Activated gamma-delta T cell (primary cell): ENCODE measurements around the gene SNX10.

ENCODE experiments used
- DNase-seq: peaks from one replicate; lab custom pipeline; 2025; lab: John Stamatoyannopoulos, UW

Gene SNX10

GRCh38 chr7:26404189-26404996 is 112.7 kb downstream of the SNX10 start:
- DNase-seq = no peak

DNA sequence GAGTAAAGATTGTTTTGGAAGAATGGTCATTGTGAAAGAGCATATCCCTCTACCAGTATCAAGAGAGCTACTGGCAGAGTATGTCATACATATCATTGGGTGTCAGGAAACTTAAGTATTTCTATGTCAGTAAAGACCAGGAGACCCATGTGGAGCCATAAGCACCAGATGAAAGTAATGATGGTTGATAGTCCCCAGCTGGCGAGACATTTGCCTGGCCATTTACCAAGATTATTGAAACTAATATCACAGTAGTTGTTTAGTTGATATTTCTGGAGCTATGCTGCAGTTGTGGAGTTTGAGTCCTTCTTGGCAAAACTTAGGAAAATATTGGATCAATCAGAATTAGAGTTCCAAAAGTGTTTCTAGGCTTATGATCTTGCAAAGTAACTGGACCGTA is 114.8 kb downstream of the SNX10 start:
- no peak for DNase-seq

- no peak for DNase-seq
These were observed 118.2 kb downstream of the SNX10 start for GRCh38 chr7:26409661-26410547.

GRCh38 chr7:26413007-26413691 is 121.5 kb downstream of the SNX10 start:
- DNase-seq = no peak

DNA sequence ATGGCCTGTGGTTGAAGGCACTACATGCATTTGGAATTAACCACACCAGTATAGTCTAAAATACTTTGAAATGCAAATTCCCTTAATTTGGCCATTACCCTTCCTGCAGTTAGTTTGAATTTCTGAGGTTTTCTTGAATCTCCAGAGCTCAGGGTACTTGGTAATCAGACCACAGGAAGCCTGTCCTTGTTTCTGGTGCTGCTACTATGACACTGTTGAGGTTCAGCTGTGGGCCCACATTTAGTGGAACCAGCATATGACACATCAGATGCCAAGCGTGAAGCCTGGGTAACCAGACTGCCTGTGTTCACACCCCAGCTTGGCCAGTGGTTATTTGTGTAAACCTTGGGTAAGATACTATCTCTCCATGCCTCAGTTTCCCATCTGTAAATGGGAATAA is 124.3 kb downstream of the SNX10 start:
- DNase-seq = no peak

DNA sequence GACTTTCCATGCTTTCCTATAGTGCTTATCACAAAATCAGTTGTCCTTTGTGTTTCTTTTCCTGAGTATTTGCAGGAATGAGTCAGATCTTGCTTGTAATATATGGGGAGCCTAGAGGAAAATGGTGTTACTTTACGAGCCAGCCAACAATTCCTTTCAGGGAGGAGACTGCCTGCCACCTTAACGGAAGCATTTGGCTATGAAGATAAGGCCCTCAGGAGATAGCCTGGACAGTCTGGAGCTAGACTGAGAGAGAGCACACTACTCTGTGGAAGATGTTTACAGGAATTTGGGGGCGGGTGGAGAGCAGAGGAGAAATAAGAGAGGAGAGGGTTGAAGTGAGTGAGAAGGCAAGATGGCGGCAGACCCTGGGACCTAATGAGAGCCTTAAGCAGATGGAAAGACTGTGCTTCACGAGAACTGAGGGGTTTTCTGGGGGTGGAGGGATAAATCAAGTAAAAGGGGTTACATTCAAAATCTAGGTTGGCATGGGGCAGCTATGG is 126.3 kb downstream of the SNX10 start:
- DNase-seq = no peak

DNA sequence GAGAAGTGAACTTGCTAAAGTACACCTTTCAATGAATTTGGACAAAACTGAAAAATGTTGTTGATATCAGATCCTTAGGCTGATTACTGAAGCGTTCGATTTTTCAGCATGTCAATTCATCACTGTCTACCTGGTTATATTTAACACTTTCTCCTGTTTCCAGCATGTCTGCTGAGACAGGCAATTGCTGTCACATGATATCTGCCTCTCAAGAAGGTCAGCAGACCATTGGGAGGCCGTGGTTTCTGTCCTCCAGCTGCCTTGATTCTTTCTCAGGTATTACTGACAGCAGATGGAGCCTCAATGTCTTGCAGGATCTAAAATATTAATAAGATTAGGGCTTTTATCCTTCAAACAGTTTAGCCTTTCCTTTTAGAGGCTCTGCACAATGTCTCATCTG is 127.5 kb downstream of the SNX10 start:
- no peak for DNase-seq

DNA sequence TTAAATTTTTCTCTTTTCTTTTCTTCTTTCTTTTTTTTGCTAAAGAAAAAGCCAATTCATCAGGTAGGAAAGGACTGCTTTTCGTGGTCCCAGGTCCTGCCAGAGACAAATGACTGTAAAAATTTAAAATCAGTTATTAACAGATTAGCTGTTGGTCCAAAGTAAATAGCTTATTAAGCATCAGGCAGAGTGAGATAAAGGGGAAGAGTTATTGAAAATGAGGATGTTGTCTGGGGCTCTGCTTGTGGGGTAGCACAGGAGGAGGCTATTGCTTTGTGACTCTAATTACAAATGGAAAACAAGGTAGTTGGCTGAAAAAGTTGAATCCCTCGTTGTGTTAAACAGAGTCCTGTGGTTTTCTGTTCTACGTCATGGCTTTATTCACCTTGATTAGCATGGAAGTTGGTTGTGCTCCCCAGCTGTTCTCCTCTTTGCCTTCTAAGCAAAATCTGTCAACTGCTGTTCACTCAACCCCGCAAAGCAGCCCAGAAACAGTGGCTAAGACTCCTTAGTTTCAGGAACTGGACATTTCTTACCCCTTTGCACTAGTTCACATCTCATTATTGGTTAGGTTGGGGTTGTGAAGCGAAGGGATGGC is 128.9 kb downstream of the SNX10 start:
- DNase-seq = no peak

- no peak for DNase-seq
These were observed 131.1 kb downstream of the SNX10 start for GRCh38 chr7:26422761-26423160.

DNA sequence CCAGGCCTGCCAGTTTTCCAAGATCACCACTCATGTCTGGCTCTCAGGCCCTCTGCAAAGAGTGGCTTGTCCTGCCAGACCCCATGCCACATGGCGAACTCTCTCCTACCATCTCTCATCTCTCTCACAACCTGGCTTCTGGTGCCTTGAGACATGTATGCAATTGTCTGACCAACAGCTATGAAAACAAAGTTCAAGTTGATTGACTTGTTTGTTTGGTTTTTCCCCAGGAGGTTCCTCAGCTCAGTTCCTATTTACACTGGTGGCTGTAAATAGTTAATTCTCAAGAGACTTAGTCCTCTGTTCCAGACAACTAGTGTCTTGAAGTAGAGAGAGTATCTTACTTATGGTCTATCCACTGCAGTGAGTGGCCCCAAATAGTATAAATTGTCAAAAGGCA is 131.8 kb downstream of the SNX10 start:
- DNase-seq = no peak
